Measurements from ENCODE around the gene KRTAP3-2. TPM values are rescaled to one million over a fixed set of nuclear protein-coding genes. Genes with fewer than 3 reads are reported as not detected.

The KRTAP3-2 gene
- total RNA-seq, 1 donor from 2014 or later = not detected

- Histone ChIP-seq H3K36me3 (no peaks in the 10 kb centered on the region), H3K27ac (no peak overlapping the region), H3K4me1 (no peaks in the 10 kb centered on the region), H3K4me3 (no peak overlapping the region), H3K9me3 (no peaks in the 10 kb centered on the region), H3K27me3 (no peaks in the 10 kb centered on the region)
- intact Hi-C loops (cut with DNase I) = no loop called here
- TF ChIP-seq POLR2AphosphoS5 (IDR thresholded peaks at IDR 0.05; ENCODE audit: insufficient read depth in 1 of 2, low read depth in 1 of 2) (no peak), POLR2A (IDR thresholded peaks at IDR 0.05) (no peak), CTCF (IDR thresholded peaks at IDR 0.05) (no peak)
- DNase-seq (ENCODE audit: extremely low spot score in 2 of 2) = no peak
Observed at GRCh38 chr17:41020336-41020735, 20.6 kb upstream of the KRTAP3-2 start.

- TF ChIP-seq CTCF (IDR thresholded peaks at IDR 0.05) (no peak), POLR2A (IDR thresholded peaks at IDR 0.05) (no peak), POLR2AphosphoS5 (IDR thresholded peaks at IDR 0.05; ENCODE audit: insufficient read depth in 1 of 2, low read depth in 1 of 2) (no peak)
Observed at GRCh38 chr17:41019415-41019814, 19.7 kb upstream of the KRTAP3-2 start.

GRCh38 chr17:41018541-41018940 lies 18.8 kb upstream of the KRTAP3-2 start:
- Histone ChIP-seq H3K27me3 (no peaks in the 10 kb centered on the region), H3K9me3 (no peaks in the 10 kb centered on the region), H3K4me1 (peaks cover 4% of the 10 kb centered on the region), H3K27ac (no peak overlapping the region), H3K36me3 (no peaks in the 10 kb centered on the region), H3K4me3 (no peak overlapping the region)
- DNase-seq (ENCODE audit: extremely low spot score in 2 of 2) = no peak
- TF ChIP-seq CTCF (IDR thresholded peaks at IDR 0.05) (no peak), POLR2AphosphoS5 (IDR thresholded peaks at IDR 0.05; ENCODE audit: insufficient read depth in 1 of 2, low read depth in 1 of 2) (no peak), POLR2A (IDR thresholded peaks at IDR 0.05) (no peak)
- intact Hi-C loops (cut with DNase I) = no loop called here

More at GRCh38 chr17:41019415-41019814, 19.7 kb upstream of the KRTAP3-2 start:
- Histone ChIP-seq H3K27me3 (no peaks in the 10 kb centered on the region), H3K4me3 (no peak overlapping the region), H3K4me1 (no peaks in the 10 kb centered on the region), H3K27ac (no peak overlapping the region), H3K9me3 (no peaks in the 10 kb centered on the region), H3K36me3 (no peaks in the 10 kb centered on the region)
- no peak for DNase-seq (ENCODE audit: extremely low spot score in 2 of 2)
- intact Hi-C loops (cut with DNase I) = no loop called here

- Histone ChIP-seq H3K36me3 (no peaks in the 10 kb centered on the region), H3K4me1 (peaks cover 7% of the 10 kb centered on the region), H3K4me3 (no peak overlapping the region), H3K9me3 (no peaks in the 10 kb centered on the region), H3K27ac (no peak overlapping the region), H3K27me3 (no peaks in the 10 kb centered on the region)
- no peak for DNase-seq (ENCODE audit: extremely low spot score in 2 of 2)
- intact Hi-C loops (cut with DNase I) = no loop called here
- TF ChIP-seq CTCF (IDR thresholded peaks at IDR 0.05) = no peak
- TF ChIP-seq POLR2AphosphoS5 (IDR thresholded peaks at IDR 0.05; ENCODE audit: insufficient read depth in 1 of 2, low read depth in 1 of 2) = no peak
- TF ChIP-seq POLR2A (IDR thresholded peaks at IDR 0.05) = no peak
Observed at GRCh38 chr17:41016578-41017215, 17.0 kb upstream of the KRTAP3-2 start.

- no peak for DNase-seq (ENCODE audit: extremely low spot score in 2 of 2)
- peaks cover 7% of the 10 kb centered on the region for H3K4me1 ChIP-seq
- no peak overlapping the region for H3K4me3 ChIP-seq
- intact Hi-C loops (cut with DNase I) = no loop called here
- H3K27me3 ChIP-seq = no peaks in the 10 kb centered on the region
- no peaks in the 10 kb centered on the region for H3K9me3 ChIP-seq
- TF ChIP-seq CTCF (IDR thresholded peaks at IDR 0.05) = no peak
- TF ChIP-seq POLR2AphosphoS5 (IDR thresholded peaks at IDR 0.05; ENCODE audit: insufficient read depth in 1 of 2, low read depth in 1 of 2) = no peak
- TF ChIP-seq POLR2A (IDR thresholded peaks at IDR 0.05) = no peak
- H3K36me3 ChIP-seq = no peaks in the 10 kb centered on the region
- no peak overlapping the region for H3K27ac ChIP-seq
Observed at GRCh38 chr17:41015454-41015853, 15.7 kb upstream of the KRTAP3-2 start.

Data from vagina (tissue), 2 donors.